Measurements from ENCODE around the gene SCART1. TPM values are rescaled to one million over a fixed set of nuclear protein-coding genes. Genes with fewer than 3 reads are reported as not detected.

Gene SCART1
- total RNA-seq, 1 experiment from 2014 or later: 0.50 TPM

DNA sequence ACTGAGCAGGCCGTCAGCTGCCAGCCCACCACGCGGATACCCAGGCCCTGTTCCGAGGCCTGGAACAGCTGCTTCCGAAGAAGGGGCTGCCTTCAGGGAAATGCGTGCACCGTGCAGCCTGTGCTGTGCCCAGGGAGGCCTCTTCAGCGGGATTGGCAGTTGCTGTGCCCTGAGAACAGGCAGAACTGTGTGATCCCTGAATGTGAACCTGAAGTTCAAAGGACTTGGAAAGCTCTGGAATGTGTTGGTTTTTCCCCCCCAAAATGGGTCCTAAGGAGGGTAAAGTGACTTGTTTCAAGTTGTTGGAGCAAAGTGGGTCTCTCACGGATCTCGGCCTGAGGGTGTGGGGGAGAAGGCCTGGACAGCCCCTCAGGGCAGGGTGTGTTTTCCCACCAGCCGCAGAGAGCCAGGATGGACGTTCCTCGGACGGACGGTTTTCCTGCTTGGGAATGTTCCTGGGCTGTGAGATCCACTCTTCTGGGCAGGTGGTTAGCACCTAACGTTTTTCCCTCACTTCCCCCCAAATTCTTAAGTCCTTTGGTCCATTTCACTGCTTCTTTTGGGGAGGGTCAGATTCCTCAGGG lies 31.4 kb upstream of the SCART1 start:
- H2BK15ac ChIP-seq (ENCODE audit: low read depth, low read length): no peak overlapping the region
- H3K23me2 ChIP-seq (ENCODE audit: insufficient read length, low read depth, low read length, poor library complexity, severe bottlenecking): peaks cover 3% of the 10 kb centered on the region
- peak; percentile 27 for DNase-seq
- H3K4me1 ChIP-seq (ENCODE audit: insufficient read depth, low read length): no peaks in the 10 kb centered on the region
- H3K27ac ChIP-seq (ENCODE audit: insufficient read length, low read depth, low read length): no peak overlapping the region
- H2AFZ ChIP-seq (ENCODE audit: low read length): no peak overlapping the region
- H3K36me3 Mint-ChIP-seq (ENCODE audit: insufficient read depth in 1 of 3, low read depth in 3 of 3): peaks cover 3 to 17% (median 10%) of the 10 kb centered on the region in 3 experiments; a peak in 5 of 7 replicates
- no peak overlapping the region for H3K56ac ChIP-seq (ENCODE audit: insufficient read length, low read depth, low read length)
- no peak overlapping the region for H3K27ac Mint-ChIP-seq
- H3K4me1 Mint-ChIP-seq: no peaks in the 10 kb centered on the region
- no peak for TF ChIP-seq CTCF (conservative IDR thresholded peaks at IDR 0.05)
- no peak overlapping the region for H2BK12ac ChIP-seq (ENCODE audit: insufficient read length, low read depth, low read length)
- peaks cover 11% of the 10 kb centered on the region for H3K27me3 Mint-ChIP-seq (ENCODE audit: low read depth)
- no peak overlapping the region for H3K14ac ChIP-seq (ENCODE audit: insufficient read depth, low read length)
- no peaks in the 10 kb centered on the region for H3K9me3 Mint-ChIP-seq
- no peaks in the 10 kb centered on the region for H3K27me3 ChIP-seq (ENCODE audit: insufficient read depth, low read length)
- H2AK5ac ChIP-seq (ENCODE audit: insufficient read length, low read length): no peak overlapping the region
- no peak overlapping the region for H2BK5ac ChIP-seq (ENCODE audit: insufficient read length, low read length)
- H3K9me3 ChIP-seq (ENCODE audit: control insufficient read depth, low read depth, low read length): no peaks in the 10 kb centered on the region
- peak overlapping the region in 1 of 2 experiments; percentile 40; a peak in 1 of 5 replicates for H3K4me3 Mint-ChIP-seq
- peaks cover 4% of the 10 kb centered on the region for H4K20me1 ChIP-seq (ENCODE audit: control insufficient read depth, insufficient read depth, insufficient read length)
- no peaks in the 10 kb centered on the region for H3K79me1 ChIP-seq (ENCODE audit: insufficient read depth, low read depth, low read length, poor library complexity, severe bottlenecking)
- no peak overlapping the region for H3T11ph ChIP-seq (ENCODE audit: low read length)
- no peak overlapping the region for H3K4me2 ChIP-seq (ENCODE audit: insufficient read depth, insufficient read length, low read length)
- no peak overlapping the region for H2BK120ac ChIP-seq (ENCODE audit: low read depth, low read length, poor library complexity, severe bottlenecking)
- no peak overlapping the region for H3K18ac ChIP-seq (ENCODE audit: insufficient read length, low read depth, low read length)
- H4K91ac ChIP-seq (ENCODE audit: insufficient read length, low read depth, low read length): no peak overlapping the region
- no peak overlapping the region for H3K9ac ChIP-seq (ENCODE audit: extremely low read depth, insufficient read length, low read length)
- no peak overlapping the region for H3K23ac ChIP-seq (ENCODE audit: insufficient read length, low read depth, low read length)
- H3K79me2 ChIP-seq (ENCODE audit: insufficient read depth, low read length): no peaks in the 10 kb centered on the region
- H4K5ac ChIP-seq (ENCODE audit: insufficient read length, low read depth, low read length): no peak overlapping the region
- H4K8ac ChIP-seq (replicated peaks; ENCODE audit: insufficient read length, low read depth, low read length): no peak overlapping the region
- H3K4ac ChIP-seq (ENCODE audit: low read depth, low read length): no peak overlapping the region
- no peak overlapping the region for H2BK20ac ChIP-seq (ENCODE audit: low read depth, low read length, poor library complexity, severe bottlenecking)
- WGBS (ENCODE audit: extremely low coverage, insufficient read length, low lambda C conversion rate): no CpG with 5 or more reads among the region's 16 CpGs

All from H9 (cell line).